Activated T-cell treated with anti-CD3 and anti-CD28 coated beads, Interleukin-2, amount 50 U/mL, for 4 hours (primary cell): ENCODE measurements around the gene OXCT2. TPM values are rescaled to one million over a fixed set of nuclear protein-coding genes. Genes with fewer than 3 reads are reported as not detected.
A peak's percentile ranks its signal among the peaks of the same experiment; 100 is the strongest.

Experiments used
- ATAC-seq, 2 donors: fragments of 200-7000 bp; cut with Tn5 transposase; one replicate each; pipeline ENCODE4 v1.10.0; 2021
- DNase-seq: peaks from one replicate; pipeline ENCODE4 v3.0.0-alpha.2; 2020
- H3K27me3 Mint-ChIP-seq: one replicate; pipeline ENCODE4 v1.8.0; 2021; ENCODE audit warnings: low read depth, mixed read lengths
- H3K36me3 Mint-ChIP-seq: one replicate; pipeline ENCODE4 v1.8.0; 2022; ENCODE audit warnings: mixed read lengths; ENCODE audit not compliant: insufficient read depth
- H3K4me1 Mint-ChIP-seq: one replicate; pipeline ENCODE4 v1.8.0; 2021; ENCODE audit warnings: low read depth, mixed read lengths
- H3K4me3 Mint-ChIP-seq: one replicate; pipeline ENCODE4 v1.8.0; 2021; ENCODE audit warnings: mild to moderate bottlenecking, moderate library complexity, mixed read lengths
- H3K9me3 Mint-ChIP-seq: one replicate; pipeline ENCODE4 v1.8.0; 2021; ENCODE audit warnings: mixed read lengths
- total RNA-seq, 3 donors: library from RNA; stranded (reverse); gene quantifications; one replicate each; pipeline ENCODE4 v1.2.1, GENCODE V29; 2021

The OXCT2 gene
- total RNA-seq, 3 donors from 2014 or later = 1.7 to 3.9 (median 2.2) TPM

DNA sequence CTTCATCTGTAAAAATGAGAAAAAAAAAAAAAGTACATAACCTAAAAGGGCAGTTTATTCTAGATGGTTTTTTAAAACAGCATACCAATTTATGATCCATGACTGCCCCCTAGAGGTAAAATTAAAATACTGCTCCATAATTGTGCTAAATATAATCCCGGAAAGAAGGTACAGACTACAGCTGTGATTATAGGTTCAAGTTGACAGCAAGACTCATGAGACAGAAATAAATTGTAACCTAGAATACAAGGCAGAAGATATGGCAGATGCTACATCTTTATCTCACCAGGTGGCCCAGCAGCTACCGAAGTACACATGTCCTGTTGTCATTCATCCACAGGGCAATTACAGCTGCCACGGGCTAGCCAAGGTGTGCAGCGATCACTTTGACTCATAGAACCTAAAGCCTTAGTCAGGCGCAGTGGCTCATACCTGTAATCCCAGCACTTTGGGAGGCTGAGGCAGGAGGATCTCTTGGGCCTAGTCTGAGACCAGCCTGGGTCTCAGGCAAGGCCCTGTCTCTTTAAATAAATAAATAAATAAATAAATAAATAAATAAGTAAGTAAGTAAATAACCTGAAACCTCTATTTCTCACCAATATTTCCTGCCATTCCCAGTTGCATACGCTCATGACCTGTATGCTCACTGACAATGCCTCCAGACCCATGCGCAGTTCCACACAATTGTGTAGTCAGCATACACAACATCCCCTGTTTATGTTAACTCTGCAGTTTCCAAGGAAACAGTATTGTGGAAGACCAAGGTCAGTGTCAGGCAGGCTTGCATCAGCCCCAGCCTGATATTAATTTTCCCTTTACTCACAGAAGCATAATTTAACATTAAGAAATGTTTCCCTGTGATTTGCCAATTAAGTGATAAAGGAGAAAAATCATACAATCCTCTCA lies 50.8 kb downstream of the OXCT2 start:
- no peaks in the 10 kb centered on the region for H3K36me3 Mint-ChIP-seq
- H3K27me3 Mint-ChIP-seq = peaks cover 29% of the 10 kb centered on the region
- H3K4me3 Mint-ChIP-seq = no peak overlapping the region
- no peaks in the 10 kb centered on the region for H3K9me3 Mint-ChIP-seq
- DNase-seq = no peak
- ATAC-seq = peak in 1 of 2 donors; percentile 65
- H3K4me1 Mint-ChIP-seq = no peaks in the 10 kb centered on the region

Other genes starting within 250 kb of the OXCT2 start
- gene PABPC4, start 194.6 kb downstream of the OXCT2 start, total RNA-seq = 100 to 1,000 TPM; 544 to 556 (median 548) TPM
- under 1 TPM; 0.05 to 0.11 (median 0.08) TPM for gene HEYL, start 131.7 kb downstream of the OXCT2 start, total RNA-seq
- not detected for gene NT5C1A, start 99.2 kb downstream of the OXCT2 start, total RNA-seq
- gene HPCAL4, start 79.9 kb downstream of the OXCT2 start, total RNA-seq = under 1 TPM; 0.05 to 0.38 (median 0.33) TPM
- gene PPIE, start 32.5 kb downstream of the OXCT2 start, total RNA-seq = 10 to 100 TPM; 54.0 to 65.4 (median 63.2) TPM
- under 1 TPM; 0.23 to 0.30 (median 0.24) TPM for gene BMP8B, start 17.5 kb upstream of the OXCT2 start, total RNA-seq
- gene TRIT1, start 112.2 kb upstream of the OXCT2 start, total RNA-seq = 10 to 100 TPM; 28.6 to 30.8 (median 30.6) TPM
- gene MYCL, start 130.6 kb upstream of the OXCT2 start, total RNA-seq = under 1 TPM; 0.08 to 0.38 (median 0.18) TPM
- 10 to 100 TPM; 31.0 to 35.6 (median 31.8) TPM for gene MFSD2A, start 183.8 kb upstream of the OXCT2 start, total RNA-seq